Chondrocyte (in vitro differentiated cells): ENCODE data around the gene SDHA. TPM values are rescaled to one million over a fixed set of nuclear protein-coding genes. Genes with fewer than 3 reads are reported as not detected.
"Not testable (repeated sequence)": the region's sequence is repeated elsewhere in the genome, so short reads cannot be mapped to it uniquely, and the experiment has no call there.

Experiments
- DNase-seq: peaks from one replicate; pipeline ENCODE4 v3.0.0; 2021; ENCODE audit warnings: mixed read lengths, low spot score
- H3K27ac Mint-ChIP-seq: one replicate; pipeline ENCODE4 v1.8.0; 2021; ENCODE audit warnings: mild to moderate bottlenecking, moderate library complexity, mixed read lengths; ENCODE audit not compliant: unreplicated experiment
- H3K27me3 Mint-ChIP-seq: 2 replicates; pipeline ENCODE4 v1.8.0; 2021; ENCODE audit warnings: low read depth, mixed read lengths
- H3K36me3 Mint-ChIP-seq: 2 replicates; pipeline ENCODE4 v1.8.0; 2021; ENCODE audit warnings: low read depth, mixed read lengths
- H3K4me1 Mint-ChIP-seq: 2 replicates; pipeline ENCODE4 v1.8.0; 2021; ENCODE audit warnings: low read depth, mild to moderate bottlenecking, mixed read lengths
- H3K4me3 Mint-ChIP-seq: one replicate; pipeline ENCODE4 v1.8.0; 2021; ENCODE audit warnings: mild to moderate bottlenecking, moderate library complexity, mixed read lengths; ENCODE audit not compliant: unreplicated experiment
- H3K9me3 Mint-ChIP-seq: 2 replicates; pipeline ENCODE4 v1.8.0; 2021; ENCODE audit warnings: low read depth, mixed read lengths
- CTCF ChIP-seq: fragments of 200-600 bp; sonication (generic); IDR thresholded peaks from 2 replicates; pipeline ENCODE4 v1.5.0; 2021; ENCODE audit warnings: antibody characterized with exemption, mild to moderate bottlenecking, moderate library complexity
- total RNA-seq: library from RNA; stranded (reverse); gene quantifications from 3 replicates; pipeline ENCODE4 v1.2.1, GENCODE V29; 2021

Gene SDHA
- total RNA-seq, 1 donor from 2014 or later, result 81.5 TPM

- DNase-seq, result no peak
- no peak for TF ChIP-seq CTCF
- no peaks in the 10 kb centered on the region for H3K9me3 Mint-ChIP-seq
- H3K36me3 Mint-ChIP-seq, result peaks cover 53% of the 10 kb centered on the region
- no peaks in the 10 kb centered on the region for H3K4me1 Mint-ChIP-seq
- no peaks in the 10 kb centered on the region for H3K27me3 Mint-ChIP-seq
- H3K27ac Mint-ChIP-seq, result no peak overlapping the region
- no peak overlapping the region for H3K4me3 Mint-ChIP-seq
Observed at GRCh38 chr5:230711-231110, 12.6 kb downstream of the SDHA start.

GRCh38 chr5:231661-232060 lies 13.5 kb downstream of the SDHA start:
- DNase-seq, result no peak
- Mint-ChIP-seq H3K9me3 (no peaks in the 10 kb centered on the region), H3K27ac (no peak overlapping the region), H3K4me3 (no peak overlapping the region), H3K27me3 (no peaks in the 10 kb centered on the region), H3K36me3 (peaks cover 52% of the 10 kb centered on the region), H3K4me1 (no peaks in the 10 kb centered on the region)
- TF ChIP-seq CTCF, result no peak

GRCh38 chr5:233426-233825 lies 15.3 kb downstream of the SDHA start:
- DNase-seq, H3K27ac Mint-ChIP-seq, H3K9me3 Mint-ChIP-seq, H3K27me3 Mint-ChIP-seq, H3K4me1 Mint-ChIP-seq, H3K4me3 Mint-ChIP-seq: not testable (repeated sequence)
- peaks cover 48% of the 10 kb centered on the region for H3K36me3 Mint-ChIP-seq

GRCh38 chr5:234450-234849 lies 16.3 kb downstream of the SDHA start:
- no peak for TF ChIP-seq CTCF
- Mint-ChIP-seq H3K27ac (no peak overlapping the region), H3K36me3 (peaks cover 39% of the 10 kb centered on the region), H3K4me3 (no peak overlapping the region), H3K27me3 (no peaks in the 10 kb centered on the region), H3K9me3 (no peaks in the 10 kb centered on the region), H3K4me1 (no peaks in the 10 kb centered on the region)
- no peak for DNase-seq

GRCh38 chr5:235527-235926 lies 17.4 kb downstream of the SDHA start:
- peaks cover 43% of the 10 kb centered on the region for H3K36me3 Mint-ChIP-seq
- not testable (repeated sequence) for H3K27ac Mint-ChIP-seq, DNase-seq, H3K4me3 Mint-ChIP-seq, H3K4me1 Mint-ChIP-seq, H3K9me3 Mint-ChIP-seq, H3K27me3 Mint-ChIP-seq

GRCh38 chr5:237931-238330 lies 19.8 kb downstream of the SDHA start:
- H3K27me3 Mint-ChIP-seq, H3K4me1 Mint-ChIP-seq, H3K27ac Mint-ChIP-seq, DNase-seq, H3K4me3 Mint-ChIP-seq, H3K9me3 Mint-ChIP-seq: not testable (repeated sequence)
- H3K36me3 Mint-ChIP-seq, result peaks cover 52% of the 10 kb centered on the region

- H3K27me3 Mint-ChIP-seq, result not testable (repeated sequence)
Observed at GRCh38 chr5:240550-240949, 22.4 kb downstream of the SDHA start.

GRCh38 chr5:241045-241669 lies 23.0 kb downstream of the SDHA start:
- not testable (repeated sequence) for H3K27ac Mint-ChIP-seq, H3K4me3 Mint-ChIP-seq, DNase-seq, H3K9me3 Mint-ChIP-seq, H3K27me3 Mint-ChIP-seq, H3K4me1 Mint-ChIP-seq
- peaks cover 46% of the 10 kb centered on the region for H3K36me3 Mint-ChIP-seq

More at GRCh38 chr5:240550-240949, 22.4 kb downstream of the SDHA start:
- DNase-seq, H3K9me3 Mint-ChIP-seq, H3K4me3 Mint-ChIP-seq, H3K4me1 Mint-ChIP-seq, H3K27ac Mint-ChIP-seq: not testable (repeated sequence)
- H3K36me3 Mint-ChIP-seq, result peaks cover 45% of the 10 kb centered on the region

GRCh38 chr5:243683-244367 lies 25.7 kb downstream of the SDHA start:
- not testable (repeated sequence) for H3K9me3 Mint-ChIP-seq, DNase-seq, H3K4me1 Mint-ChIP-seq, H3K4me3 Mint-ChIP-seq, H3K27me3 Mint-ChIP-seq, H3K27ac Mint-ChIP-seq
- peaks cover 56% of the 10 kb centered on the region for H3K36me3 Mint-ChIP-seq

GRCh38 chr5:245717-246116 lies 27.6 kb downstream of the SDHA start:
- not testable (repeated sequence) for DNase-seq, H3K9me3 Mint-ChIP-seq, H3K4me1 Mint-ChIP-seq, H3K27ac Mint-ChIP-seq, H3K27me3 Mint-ChIP-seq, H3K4me3 Mint-ChIP-seq
- peaks cover 52% of the 10 kb centered on the region for H3K36me3 Mint-ChIP-seq
